ENCODE data around the gene CTTNBP2. TPM values are rescaled to one million over a fixed set of nuclear protein-coding genes. Genes with fewer than 3 reads are reported as not detected.
"Not testable (repeated sequence)": the region's sequence is repeated elsewhere in the genome, so short reads cannot be mapped to it uniquely, and the experiment has no call there.

The CTTNBP2 gene
- total RNA-seq, 2 donors from 2014 or later: not detected

DNA sequence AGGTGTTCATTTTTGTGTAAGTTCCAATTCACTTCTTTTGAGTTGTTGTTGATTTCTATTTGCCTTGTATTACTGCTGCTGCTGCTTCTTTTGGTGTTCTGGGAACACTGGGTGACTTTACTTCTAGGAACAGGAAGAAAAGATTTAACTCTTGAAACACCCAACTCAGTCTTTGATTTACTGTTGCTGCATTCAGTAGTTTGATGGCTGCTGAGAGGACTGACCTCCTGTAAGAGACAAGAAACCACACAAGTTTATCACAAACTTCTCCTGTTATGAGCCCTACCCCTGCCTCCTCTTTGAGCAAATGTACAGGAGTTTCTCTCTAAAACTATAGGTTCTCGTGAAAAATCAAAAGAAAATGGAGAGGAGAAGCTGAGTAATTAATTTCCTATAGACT, 161.7 kb downstream of the CTTNBP2 start:
- Mint-ChIP-seq H3K9me3 (no peaks in the 10 kb centered on the region), H3K27ac (no peak overlapping the region), H3K36me3 (no peaks in the 10 kb centered on the region)
- ATAC-seq (no peak), DNase-seq (ENCODE audit: low spot score in 2 of 2) (no peak)

DNA sequence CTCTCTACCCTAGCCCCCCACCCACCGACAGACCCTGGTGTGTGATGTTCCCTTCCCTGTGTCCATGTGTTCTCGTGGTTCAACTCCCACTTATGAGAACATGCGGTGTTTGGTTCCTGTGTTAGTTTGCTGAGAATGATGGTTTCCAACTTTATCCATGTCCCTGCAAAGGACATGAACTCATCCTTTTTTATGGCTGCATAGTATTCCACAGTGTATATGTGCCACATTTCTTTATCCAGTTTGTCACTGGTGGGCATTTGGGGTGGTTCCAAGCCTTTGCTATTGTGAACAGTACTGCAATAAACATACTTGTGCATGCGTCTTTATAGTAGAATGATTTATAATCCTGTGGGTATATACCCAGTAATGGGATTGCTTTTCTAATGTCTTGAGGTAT, 165.1 kb downstream of the CTTNBP2 start:
- H3K9me3 Mint-ChIP-seq, ATAC-seq, H3K27ac Mint-ChIP-seq: not testable (repeated sequence)

DNA sequence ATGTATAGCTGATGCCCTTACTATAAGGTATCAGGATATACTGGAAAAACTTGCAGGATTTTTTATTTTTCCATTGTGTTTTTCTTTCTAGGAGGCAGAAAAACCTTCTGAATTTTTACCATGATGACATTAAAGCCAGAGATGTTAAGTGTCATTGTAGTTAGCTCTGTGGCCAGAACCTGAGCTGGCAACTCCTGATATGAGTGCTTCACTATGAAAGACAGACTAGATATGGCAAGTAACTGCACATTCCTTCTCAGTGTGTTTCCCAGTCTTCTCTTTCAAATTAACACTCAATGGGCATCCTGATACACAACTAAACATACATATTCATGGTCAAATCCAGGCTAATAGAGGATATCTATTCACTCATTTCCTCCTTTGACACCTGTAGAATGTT, 166.2 kb downstream of the CTTNBP2 start:
- DNase-seq (ENCODE audit: low spot score in 2 of 2) (no peak), ATAC-seq (no peak)
- Mint-ChIP-seq H3K36me3 (no peaks in the 10 kb centered on the region), H3K27ac (no peak overlapping the region), H3K9me3 (peaks cover 0 to 4% of the 10 kb centered on the region in 2 donors)

More for the DNA sequence above, 165.1 kb downstream of the CTTNBP2 start:
- H3K36me3 Mint-ChIP-seq; DNase-seq (ENCODE audit: low spot score in 2 of 2): not testable (repeated sequence)

DNA sequence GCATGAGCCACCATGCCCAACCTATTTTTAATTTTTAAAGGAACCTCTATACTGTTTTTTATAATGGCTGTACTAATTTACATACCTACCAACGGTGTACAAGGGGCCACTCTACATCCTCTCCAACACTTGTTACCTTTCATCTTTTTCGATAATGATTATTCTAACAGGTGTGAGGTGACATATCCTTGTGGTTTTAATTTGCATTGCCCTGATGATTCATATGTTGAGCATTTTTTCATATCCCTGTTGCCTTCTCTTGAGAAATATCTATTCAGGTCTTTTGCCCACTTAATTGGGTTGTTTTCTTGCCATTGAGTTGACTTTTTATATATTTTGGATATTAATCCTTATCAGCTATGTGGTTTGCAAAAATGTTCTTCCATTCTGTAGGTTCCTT, 167.0 kb downstream of the CTTNBP2 start:
- no peak for DNase-seq (ENCODE audit: low spot score in 2 of 2)
- peaks cover 0 to 4% of the 10 kb centered on the region in 2 donors for H3K9me3 Mint-ChIP-seq
- ATAC-seq: no peak
- H3K36me3 Mint-ChIP-seq: no peaks in the 10 kb centered on the region
- no peak overlapping the region for H3K27ac Mint-ChIP-seq

DNA sequence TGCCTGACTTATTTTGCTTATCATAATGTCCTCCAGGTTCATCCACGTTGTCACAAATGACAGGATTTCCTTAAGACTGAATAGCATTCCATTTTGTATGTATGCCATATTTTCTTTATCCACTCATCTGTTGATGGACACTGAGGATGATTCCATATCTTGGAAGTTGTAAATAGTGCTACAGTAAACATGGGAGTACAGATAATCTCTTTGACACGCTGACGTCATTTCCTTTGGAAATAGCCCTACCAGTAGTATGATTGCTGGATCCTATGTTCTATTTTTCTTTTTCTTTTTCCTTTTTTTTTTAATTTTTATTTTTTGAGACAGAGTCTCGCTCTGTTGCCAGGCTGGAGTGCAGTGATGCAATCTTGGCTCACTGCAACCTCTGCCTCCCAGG, 167.6 kb downstream of the CTTNBP2 start:
- Mint-ChIP-seq H3K9me3 (peaks cover 0 to 4% of the 10 kb centered on the region in 2 donors), H3K27ac (no peak overlapping the region), H3K36me3 (no peaks in the 10 kb centered on the region)
- no peak for DNase-seq (ENCODE audit: low spot score in 2 of 2)
- no peak for ATAC-seq

DNA sequence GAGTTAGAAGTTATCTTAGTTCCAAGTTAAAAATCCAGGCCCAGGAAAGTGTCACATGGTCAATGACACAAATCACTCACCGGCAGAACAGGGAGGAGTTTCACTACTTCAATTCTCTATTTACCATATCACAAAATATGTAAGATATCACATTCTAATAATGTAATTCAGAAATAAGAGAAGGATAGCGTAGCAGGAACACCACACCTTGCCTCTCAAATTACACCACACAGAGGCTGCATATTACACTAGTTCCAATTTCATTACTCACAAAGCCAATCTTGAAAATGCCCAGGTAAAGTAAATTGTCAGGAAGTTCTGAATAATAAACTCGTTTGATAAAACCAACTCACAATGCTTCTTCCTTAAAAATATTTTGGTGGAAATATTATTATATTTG, 169.2 kb downstream of the CTTNBP2 start:
- DNase-seq (ENCODE audit: low spot score in 2 of 2): no peak
- Mint-ChIP-seq H3K36me3 (no peaks in the 10 kb centered on the region), H3K27ac (no peak overlapping the region), H3K9me3 (peaks cover 0 to 4% of the 10 kb centered on the region in 2 donors)
- no peak for ATAC-seq

DNA sequence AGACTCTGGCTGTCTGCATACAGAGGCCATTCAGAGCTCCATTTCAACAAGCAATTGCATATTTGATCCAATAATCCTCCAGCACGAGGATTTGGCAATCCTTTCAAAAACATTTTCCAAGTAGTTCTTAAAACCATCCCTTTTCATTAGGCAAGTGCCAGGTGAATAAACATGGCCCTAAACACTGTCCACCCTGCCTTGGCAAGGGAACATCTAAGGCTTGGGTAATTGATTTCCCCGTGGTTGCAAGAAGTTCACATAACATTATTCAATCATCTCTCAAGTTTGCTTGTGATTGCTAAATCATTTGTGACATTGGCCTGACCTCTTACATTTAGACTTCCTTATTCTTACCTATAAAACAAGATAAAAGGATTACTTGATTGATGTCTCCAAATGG, 175.2 kb downstream of the CTTNBP2 start:
- DNase-seq (ENCODE audit: low spot score in 2 of 2) (no peak), ATAC-seq (no peak)
- Mint-ChIP-seq H3K9me3 (peaks cover 0 to 11% of the 10 kb centered on the region in 2 donors), H3K27ac (no peak overlapping the region), H3K36me3 (no peaks in the 10 kb centered on the region)

DNA sequence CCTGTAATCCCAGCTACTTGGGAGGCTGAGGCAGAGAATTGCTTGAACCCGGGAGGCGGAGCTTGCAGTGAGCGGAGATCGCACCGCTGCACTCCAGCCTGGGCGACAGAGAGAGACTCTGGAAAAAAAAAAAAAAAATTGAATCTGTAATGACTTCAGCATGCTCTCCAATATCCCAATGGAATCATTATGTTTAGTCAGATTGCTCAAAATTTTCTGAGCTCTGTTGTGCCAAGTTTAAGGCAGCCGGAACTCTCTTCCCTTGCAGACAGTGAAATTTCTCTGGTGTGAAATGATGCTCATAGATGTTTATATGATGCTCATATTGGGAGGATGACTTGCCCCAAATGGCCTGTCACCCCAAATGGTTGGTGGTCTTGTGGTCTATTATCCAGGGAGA, 180.9 kb downstream of the CTTNBP2 start:
- H3K27ac Mint-ChIP-seq: no peak overlapping the region
- ATAC-seq: no peak
- no peaks in the 10 kb centered on the region for H3K36me3 Mint-ChIP-seq

DNA sequence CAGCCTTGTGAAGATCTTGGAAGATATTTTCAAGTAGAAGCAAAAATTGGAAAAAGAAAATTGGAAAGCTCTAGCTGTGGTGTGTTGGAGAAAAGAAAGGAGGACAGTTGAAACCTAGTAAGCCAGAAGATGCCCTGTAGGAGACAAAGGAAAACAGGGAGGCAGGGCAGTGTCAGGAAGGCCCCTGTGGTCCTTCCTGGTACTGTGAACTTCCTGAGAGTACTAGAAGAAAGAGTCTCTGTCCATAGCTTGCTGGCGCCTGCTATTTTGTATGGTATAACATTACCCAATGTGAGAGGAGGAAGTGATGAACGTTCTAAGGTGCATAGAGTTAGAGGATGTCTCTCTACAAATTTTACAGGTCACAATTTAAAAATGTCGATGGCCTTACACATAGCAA, 183.1 kb downstream of the CTTNBP2 start:
- ATAC-seq (no peak), DNase-seq (ENCODE audit: low spot score in 2 of 2) (no peak)
- Mint-ChIP-seq H3K27ac (no peak overlapping the region), H3K36me3 (no peaks in the 10 kb centered on the region), H3K9me3 (peaks cover 5 to 6% of the 10 kb centered on the region in 2 donors)

More for the DNA sequence above, 180.9 kb downstream of the CTTNBP2 start:
- peaks cover 5 to 11% of the 10 kb centered on the region in 2 donors for H3K9me3 Mint-ChIP-seq
- no peak for DNase-seq (ENCODE audit: low spot score in 2 of 2)

DNA sequence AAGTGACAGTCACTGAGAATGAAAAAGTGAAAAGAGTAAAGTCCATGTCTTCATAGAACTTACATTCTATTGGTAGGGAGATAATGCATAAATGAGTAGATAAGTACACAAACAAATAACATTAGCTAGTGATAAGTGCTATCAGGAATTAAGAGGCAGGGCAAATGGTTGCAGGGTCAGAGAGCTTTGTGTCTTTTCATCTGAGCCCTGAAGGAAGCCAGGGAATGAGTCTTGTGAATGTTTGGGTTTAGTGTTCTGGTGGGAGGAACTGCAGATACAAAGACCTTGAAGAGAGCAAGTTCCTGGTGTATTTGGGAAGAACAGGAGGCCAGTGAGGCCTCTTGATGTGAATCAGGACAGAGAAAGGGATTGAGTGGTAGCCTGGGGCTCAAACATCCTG, 183.8 kb downstream of the CTTNBP2 start:
- ATAC-seq (no peak), DNase-seq (ENCODE audit: low spot score in 2 of 2) (no peak)
- Mint-ChIP-seq H3K27ac (peak overlapping the region in 1 of 2 donors; percentile 48), H3K9me3 (peaks cover 4 to 5% of the 10 kb centered on the region in 2 donors), H3K36me3 (no peaks in the 10 kb centered on the region)

DNA sequence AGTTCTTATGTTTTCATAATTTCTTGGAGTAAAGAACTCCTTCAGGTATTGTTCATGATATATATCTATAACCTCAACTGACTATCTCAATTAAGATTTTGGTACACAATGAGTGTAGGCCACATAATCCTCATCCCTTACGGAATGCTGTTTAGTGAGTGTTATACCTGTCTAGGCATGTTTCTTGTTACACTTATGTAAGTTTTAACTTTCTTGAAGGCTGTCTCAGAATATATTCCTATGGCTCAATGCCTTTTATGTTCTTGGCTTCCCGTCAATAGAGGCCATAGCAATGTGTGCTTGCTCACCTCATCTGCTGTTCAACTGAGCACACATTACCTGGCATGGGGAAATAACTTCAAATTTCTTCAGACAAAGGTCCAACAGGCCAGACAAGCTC, 185.1 kb downstream of the CTTNBP2 start:
- H3K27ac Mint-ChIP-seq: no peak overlapping the region
- no peak for ATAC-seq

DNA sequence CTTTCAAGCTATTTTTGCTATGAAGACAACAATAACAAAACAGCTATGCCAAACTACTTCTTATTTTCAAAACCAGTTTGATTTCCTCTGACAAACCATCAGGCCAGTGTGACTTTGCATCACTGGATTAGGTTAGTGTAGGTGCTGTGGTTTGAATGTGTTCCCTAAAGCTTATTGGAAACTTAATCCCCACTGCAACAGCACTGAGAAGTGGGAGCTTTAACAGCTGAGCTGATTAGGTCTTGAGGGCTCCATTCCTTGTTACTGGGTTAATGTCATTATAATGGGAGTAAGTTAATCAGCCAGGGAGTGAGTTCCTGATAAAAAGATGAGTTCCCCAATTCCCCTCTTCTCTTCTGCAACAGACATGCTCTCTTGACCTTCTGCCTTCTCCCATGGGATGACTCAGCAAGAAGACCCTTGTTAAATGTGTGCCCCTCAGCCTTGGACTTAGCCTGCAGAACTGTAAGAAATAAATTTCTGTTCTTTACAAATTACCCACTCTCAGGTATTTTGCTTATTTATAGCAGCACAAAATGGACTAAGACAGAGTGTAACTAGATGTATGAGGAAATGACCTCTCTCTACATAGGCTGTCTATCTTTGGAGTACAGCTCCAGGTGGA, 186.8 kb downstream of the CTTNBP2 start:
- no peaks in the 10 kb centered on the region for H3K36me3 Mint-ChIP-seq
- peaks cover 0 to 5% of the 10 kb centered on the region in 2 donors for H3K9me3 Mint-ChIP-seq
- DNase-seq (ENCODE audit: low spot score in 2 of 2) (no peak), ATAC-seq (no peak)
- H3K27ac Mint-ChIP-seq: no peak overlapping the region

More for the DNA sequence above, 185.1 kb downstream of the CTTNBP2 start:
- no peak for DNase-seq (ENCODE audit: low spot score in 2 of 2)
- Mint-ChIP-seq H3K36me3 (no peaks in the 10 kb centered on the region), H3K9me3 (peaks cover 0 to 5% of the 10 kb centered on the region in 2 donors)

DNA sequence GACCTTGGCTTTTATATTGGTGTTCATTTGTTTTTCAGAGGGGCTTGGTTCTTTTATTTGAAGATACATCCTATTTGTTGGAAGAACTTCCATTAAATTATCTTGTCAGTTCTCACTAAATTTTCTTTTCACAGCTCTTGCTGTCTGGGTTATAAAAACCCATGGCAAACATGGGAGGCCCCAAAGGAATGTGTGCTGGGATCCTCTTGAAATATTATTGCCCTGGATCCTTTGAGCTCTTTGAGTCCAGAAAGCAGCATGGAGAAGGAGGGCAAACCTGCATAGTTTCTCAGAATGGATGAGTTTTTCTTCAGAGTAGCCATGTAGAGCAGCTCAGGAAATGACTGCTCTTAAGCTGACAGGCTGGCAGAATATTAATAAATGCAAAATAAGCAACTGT, 187.4 kb downstream of the CTTNBP2 start:
- DNase-seq (ENCODE audit: low spot score in 2 of 2) (no peak), ATAC-seq (no peak)
- no peaks in the 10 kb centered on the region for H3K36me3 Mint-ChIP-seq
- H3K27ac Mint-ChIP-seq: no peak overlapping the region
- peaks cover 0 to 5% of the 10 kb centered on the region in 2 donors for H3K9me3 Mint-ChIP-seq

DNA sequence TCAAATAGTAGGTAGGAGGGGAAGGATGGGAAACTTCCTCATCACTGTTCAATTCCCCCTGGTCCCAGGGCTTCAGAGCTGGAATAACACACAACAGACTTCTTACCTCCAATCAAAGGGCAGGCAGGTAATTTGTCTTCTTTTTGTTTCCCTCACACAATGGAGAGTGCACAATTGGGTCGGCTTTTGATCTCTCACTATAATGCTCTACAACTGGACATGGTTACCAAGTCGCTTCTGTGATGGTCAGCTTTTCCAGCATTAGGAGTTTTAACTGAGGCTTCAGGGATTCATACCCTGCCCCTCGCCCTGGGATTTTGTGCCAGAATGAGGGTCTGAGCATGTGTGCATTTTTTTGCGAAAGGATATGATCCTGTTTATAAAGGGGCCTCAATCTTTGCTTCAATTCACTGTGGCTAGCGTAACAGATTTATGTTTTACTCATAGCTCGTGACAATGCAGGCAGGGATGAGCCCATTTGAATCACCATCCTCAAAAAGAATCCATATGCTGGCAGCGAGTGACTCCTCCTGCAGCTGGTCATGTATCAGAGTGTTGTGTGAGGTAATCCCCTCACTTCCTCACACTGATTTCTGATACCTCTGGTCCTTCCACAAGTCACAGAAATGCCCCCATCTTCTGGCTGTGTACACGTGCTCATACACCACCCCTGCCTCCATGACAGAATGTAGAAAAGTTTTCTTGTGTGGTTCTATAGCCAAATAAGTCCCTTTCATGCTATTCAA, 189.6 kb downstream of the CTTNBP2 start:
- H3K36me3 Mint-ChIP-seq: no peaks in the 10 kb centered on the region

DNA sequence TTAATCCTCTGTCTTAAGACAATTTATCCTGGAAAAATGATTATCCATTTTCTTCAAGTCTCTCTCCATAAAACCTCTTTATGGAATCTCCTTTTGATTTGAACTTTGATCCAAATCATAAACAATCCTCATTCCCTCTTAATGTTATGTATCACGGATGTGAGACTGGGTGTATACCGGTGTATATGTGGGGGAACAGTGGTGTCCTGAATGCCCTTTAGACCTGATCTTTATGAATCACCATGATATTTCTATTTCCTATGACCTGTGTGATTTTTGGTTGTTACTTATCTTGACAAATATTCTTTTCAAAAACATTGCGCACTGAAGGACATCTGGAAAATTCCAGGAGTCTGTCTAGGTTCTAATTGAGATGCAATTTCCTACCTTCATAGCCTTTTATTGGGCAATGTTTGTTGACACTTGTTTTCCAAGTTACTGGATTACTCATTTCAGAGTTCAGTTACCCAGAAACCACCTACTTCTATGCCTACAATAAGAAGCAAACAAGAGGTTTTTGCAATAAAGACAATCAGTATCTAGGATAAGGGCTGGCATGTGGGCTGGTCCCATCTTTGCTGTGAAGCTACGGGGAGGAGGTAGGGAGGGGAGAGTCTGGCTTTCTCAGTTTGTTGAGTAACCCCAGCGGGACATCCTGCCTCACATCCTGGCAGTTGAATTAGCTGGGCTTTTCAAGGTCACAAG, 190.4 kb downstream of the CTTNBP2 start:
- ATAC-seq (no peak), DNase-seq (ENCODE audit: low spot score in 2 of 2) (no peak)
- H3K9me3 Mint-ChIP-seq: no peaks in the 10 kb centered on the region
- H3K36me3 Mint-ChIP-seq: no peaks in the 10 kb centered on the region
- H3K27ac Mint-ChIP-seq: no peak overlapping the region

More for the DNA sequence above, 189.6 kb downstream of the CTTNBP2 start:
- ATAC-seq (no peak), DNase-seq (ENCODE audit: low spot score in 2 of 2) (no peak)
- Mint-ChIP-seq H3K27ac (peak overlapping the region in 1 of 2 donors; percentile 62), H3K9me3 (no peaks in the 10 kb centered on the region)

DNA sequence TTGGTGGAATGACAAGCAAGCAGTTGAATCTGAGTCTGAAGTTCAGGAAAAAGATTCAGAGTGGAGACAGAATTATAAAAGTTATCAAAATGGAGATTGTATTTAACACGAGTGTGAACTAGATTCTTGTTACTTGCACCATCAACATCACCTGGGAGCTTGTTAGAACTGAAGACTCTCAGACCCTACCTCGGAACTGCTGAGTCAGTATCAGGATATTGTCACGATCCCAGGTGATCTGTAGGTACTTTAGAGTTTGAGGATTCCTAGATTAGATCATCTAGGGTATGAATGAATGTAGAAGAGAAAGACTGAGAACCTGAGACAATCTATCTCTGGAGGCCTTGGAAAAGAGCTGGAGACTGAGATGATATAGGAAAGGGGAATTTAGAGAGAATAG, 194.1 kb downstream of the CTTNBP2 start:
- H3K27ac Mint-ChIP-seq: no peak overlapping the region
- ATAC-seq (no peak), DNase-seq (ENCODE audit: low spot score in 2 of 2) (no peak)
- H3K9me3 Mint-ChIP-seq: no peaks in the 10 kb centered on the region
- H3K36me3 Mint-ChIP-seq: no peaks in the 10 kb centered on the region
